Astrocyte (in vitro differentiated cells and primary cell): ENCODE results near the gene SSH2. TPM values are rescaled to one million over a fixed set of nuclear protein-coding genes. Genes with fewer than 3 reads are reported as not detected.

Experiments
- DNase-seq: peaks from one replicate; pipeline ENCODE4 v3.0.0-alpha.2; 2010; ENCODE audit warnings: low read depth
- FAIRE-seq: peaks from 2 replicates; lab custom pipeline; 2011; peaks lifted over from hg19 to GRCh38; lab: Jason Lieb, UNC
- H2AFZ ChIP-seq: 2 replicates; pipeline ENCODE4 v1.6.0; 2012; ENCODE audit warnings: low read depth, low read length, inconsistent platforms
- H3K27ac ChIP-seq: 2 replicates; pipeline ENCODE4 v1.5.1; 2011; ENCODE audit warnings: low read depth, low read length, inconsistent platforms
- H3K27me3 ChIP-seq: 2 replicates; pipeline ENCODE4 v1.6.0; 2011; ENCODE audit warnings: low read length, inconsistent platforms; ENCODE audit not compliant: insufficient read depth
- H3K36me3 ChIP-seq: 2 replicates; pipeline ENCODE4 v1.5.1; 2011; ENCODE audit warnings: low read length, inconsistent platforms; ENCODE audit not compliant: insufficient read depth
- H3K4me1 ChIP-seq: 2 replicates; pipeline ENCODE4 v1.5.1; 2011; ENCODE audit warnings: low read length, inconsistent platforms; ENCODE audit not compliant: insufficient read depth
- H3K4me2 ChIP-seq: 2 replicates; pipeline ENCODE4 v1.6.0; 2012; ENCODE audit warnings: low read length, inconsistent platforms
- H3K4me3 ChIP-seq: 2 replicates; pipeline ENCODE4 v1.5.1; 2011; ENCODE audit warnings: low read depth, mild to moderate bottlenecking, low read length, inconsistent platforms; ENCODE audit not compliant: insufficient read depth
- H3K79me2 ChIP-seq: 2 replicates; pipeline ENCODE4 v1.6.0; 2012; ENCODE audit warnings: mild to moderate bottlenecking, low read length, inconsistent platforms; ENCODE audit not compliant: insufficient read depth
- H3K9ac ChIP-seq: 2 replicates; pipeline ENCODE4 v1.6.0; 2012; ENCODE audit warnings: mild to moderate bottlenecking, low read length, inconsistent platforms
- H3K9me3 ChIP-seq: 2 replicates; pipeline ENCODE4 v1.5.1; 2012; ENCODE audit warnings: low read depth, mild to moderate bottlenecking, low read length, inconsistent platforms; ENCODE audit not compliant: insufficient read depth
- H4K20me1 ChIP-seq: 2 replicates; pipeline ENCODE4 v1.6.0; 2012; ENCODE audit warnings: low read length, inconsistent platforms; ENCODE audit not compliant: insufficient read depth
- H3K27ac Mint-ChIP-seq: one replicate; pipeline ENCODE4 v1.8.0; 2021; ENCODE audit warnings: mild to moderate bottlenecking, mixed read lengths; ENCODE audit not compliant: unreplicated experiment
- H3K27me3 Mint-ChIP-seq: one replicate; pipeline ENCODE4 v1.8.0; 2021; ENCODE audit warnings: low read depth, mixed read lengths; ENCODE audit not compliant: unreplicated experiment
- H3K36me3 Mint-ChIP-seq: one replicate; pipeline ENCODE4 v1.8.0; 2021; ENCODE audit warnings: low read depth, mixed read lengths; ENCODE audit not compliant: unreplicated experiment
- H3K4me1 Mint-ChIP-seq: one replicate; pipeline ENCODE4 v1.8.0; 2021; ENCODE audit warnings: low read depth, mixed read lengths; ENCODE audit not compliant: unreplicated experiment
- H3K4me3 Mint-ChIP-seq: one replicate; pipeline ENCODE4 v1.8.0; 2021; ENCODE audit warnings: mild to moderate bottlenecking, moderate library complexity, mixed read lengths; ENCODE audit not compliant: unreplicated experiment
- H3K9me3 Mint-ChIP-seq: one replicate; pipeline ENCODE4 v1.8.0; 2021; ENCODE audit warnings: mild to moderate bottlenecking, mixed read lengths; ENCODE audit not compliant: unreplicated experiment
- CTCF ChIP-seq: IDR thresholded peaks from 2 replicates; pipeline ENCODE4 v1.5.1; 2011; ENCODE audit warnings: low read depth, mild to moderate bottlenecking, inconsistent platforms, low read length, moderate library complexity; ENCODE audit not compliant: insufficient read depth
- EZH2 ChIP-seq: IDR thresholded peaks from 2 replicates; pipeline ENCODE4 v1.6.1; 2012; ENCODE audit warnings: mild to moderate bottlenecking, low read length, inconsistent platforms; ENCODE audit not compliant: insufficient read depth
- total RNA-seq: library from RNA; stranded (reverse); gene quantifications from 2 replicates; pipeline ENCODE4 v1.2.1, GENCODE V29; 2021

The SSH2 gene
- total RNA-seq, 1 donor from 2014 or later = 31.1 TPM

DNA sequence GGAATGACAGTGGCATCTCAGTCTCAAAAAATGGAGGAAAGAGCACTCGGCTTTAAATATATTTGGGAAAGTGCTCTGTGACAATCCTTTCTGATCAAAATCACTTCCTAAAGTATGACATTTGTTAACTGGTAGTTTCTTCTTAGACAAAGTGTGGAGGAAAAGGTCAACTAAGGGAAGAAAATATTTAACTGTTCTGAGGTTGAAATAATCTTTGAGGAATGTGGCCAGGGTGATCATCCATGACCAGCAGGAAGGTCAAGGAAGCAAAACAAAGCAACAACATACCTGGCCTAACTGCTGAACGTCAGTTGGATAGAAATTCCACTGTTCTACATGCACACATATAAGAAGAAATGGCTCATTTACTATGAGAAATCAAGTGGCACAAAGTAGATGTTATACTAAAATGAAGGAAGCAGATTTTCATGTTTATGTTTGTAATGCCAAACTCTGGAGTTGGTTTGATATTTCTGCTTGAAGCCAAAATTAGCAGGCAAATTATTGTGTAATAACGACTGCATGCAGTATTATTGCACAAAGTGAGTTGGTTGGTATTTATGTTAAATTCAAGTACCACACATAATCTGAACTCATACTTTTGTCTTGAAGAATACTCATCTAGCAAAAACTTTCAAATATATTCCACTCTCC, 220.0 kb downstream of the SSH2 start:
- no peaks in the 10 kb centered on the region for H3K9me3 ChIP-seq
- H2AFZ ChIP-seq = no peak overlapping the region
- FAIRE-seq (no peak), DNase-seq (no peak)
- H3K9ac ChIP-seq = no peak overlapping the region
- no peaks in the 10 kb centered on the region for H3K36me3 ChIP-seq
- Mint-ChIP-seq H3K27me3 (no peaks in the 10 kb centered on the region), H3K27ac (no peak overlapping the region), H3K4me3 (no peak overlapping the region), H3K4me1 (peaks cover 31% of the 10 kb centered on the region), H3K36me3 (no peaks in the 10 kb centered on the region), H3K9me3 (no peaks in the 10 kb centered on the region)
- H3K4me1 ChIP-seq = no peaks in the 10 kb centered on the region
- H3K79me2 ChIP-seq = no peaks in the 10 kb centered on the region
- TF ChIP-seq CTCF (no peak), EZH2 (no peak)
- H3K27me3 ChIP-seq = no peaks in the 10 kb centered on the region
- peaks cover 15% of the 10 kb centered on the region for H4K20me1 ChIP-seq
- no peak overlapping the region for H3K27ac ChIP-seq
- H3K4me2 ChIP-seq = no peak overlapping the region
- no peak overlapping the region for H3K4me3 ChIP-seq

GRCh38 chr17:29707212-29707571, 222.8 kb downstream of the SSH2 start:
- Mint-ChIP-seq H3K27me3 (no peaks in the 10 kb centered on the region), H3K27ac (no peak overlapping the region), H3K4me1 (peaks cover 30% of the 10 kb centered on the region), H3K9me3 (no peaks in the 10 kb centered on the region), H3K36me3 (peaks cover 5% of the 10 kb centered on the region), H3K4me3 (no peak overlapping the region)
- Histone ChIP-seq H3K9me3 (no peaks in the 10 kb centered on the region), H3K4me1 (no peaks in the 10 kb centered on the region), H2AFZ (no peak overlapping the region), H3K4me2 (no peak overlapping the region), H3K4me3 (no peak overlapping the region), H3K79me2 (no peaks in the 10 kb centered on the region), H3K27ac (no peak overlapping the region), H4K20me1 (peaks cover 9% of the 10 kb centered on the region), H3K9ac (no peak overlapping the region), H3K36me3 (peaks cover 4% of the 10 kb centered on the region), H3K27me3 (no peaks in the 10 kb centered on the region)
- DNase-seq = no peak
- FAIRE-seq = no peak
- TF ChIP-seq CTCF (no peak), EZH2 (no peak)

DNA sequence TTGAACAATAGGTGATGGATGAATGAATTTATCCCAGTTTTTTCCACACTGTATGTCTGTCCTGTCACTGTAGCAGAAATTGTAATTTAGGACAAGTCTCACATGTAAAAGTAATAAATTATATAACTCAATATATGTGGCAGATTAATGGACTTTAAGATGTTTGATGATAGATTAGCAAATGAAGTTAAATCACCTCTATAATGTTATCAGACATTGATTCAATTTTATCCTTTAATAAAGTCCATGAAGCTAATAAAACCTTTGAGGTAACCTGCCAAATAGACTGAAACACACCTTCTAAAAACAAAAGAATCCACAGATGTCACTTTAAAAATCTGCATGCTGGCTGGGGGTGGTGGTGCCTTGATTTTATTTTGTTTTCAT, 224.0 kb downstream of the SSH2 start:
- DNase-seq = no peak
- no peak for FAIRE-seq
- peaks cover 9% of the 10 kb centered on the region for H4K20me1 ChIP-seq

More for the DNA sequence above, 224.0 kb downstream of the SSH2 start:
- no peak overlapping the region for H3K4me3 Mint-ChIP-seq
- Histone ChIP-seq H3K36me3 (peaks cover 4% of the 10 kb centered on the region), H3K9ac (no peak overlapping the region), H3K4me3 (no peak overlapping the region), H2AFZ (no peak overlapping the region), H3K9me3 (no peaks in the 10 kb centered on the region), H3K4me1 (no peaks in the 10 kb centered on the region), H3K27ac (no peak overlapping the region), H3K27me3 (no peaks in the 10 kb centered on the region), H3K4me2 (no peak overlapping the region), H3K79me2 (no peaks in the 10 kb centered on the region)
- no peaks in the 10 kb centered on the region for H3K9me3 Mint-ChIP-seq
- peak overlapping the region; percentile 21 for H3K27ac Mint-ChIP-seq
- H3K4me1 Mint-ChIP-seq = peaks cover 19% of the 10 kb centered on the region
- H3K27me3 Mint-ChIP-seq = no peaks in the 10 kb centered on the region
- H3K36me3 Mint-ChIP-seq = peaks cover 5% of the 10 kb centered on the region
- no peak for TF ChIP-seq EZH2
